OCI-LY3 (cell line): ENCODE measurements around the gene MKLN1.

Source experiments
- CTCF ChIP-seq: fragments of 200-600, 300-600 bp; sonication (generic); IDR thresholded peaks from 2 replicates; pipeline ENCODE4 v1.5.1; 2014; ENCODE audit warnings: antibody characterized with exemption, low read length, low read depth
- EZH2phosphoT487 ChIP-seq: fragments of 200-600 bp; shearing (Covaris generic); IDR thresholded peaks from 2 replicates; pipeline ENCODE4 v1.6.1; 2018; ENCODE audit warnings: antibody characterized with exemption, mixed run types, low read depth

- TF ChIP-seq CTCF = no peak
- no peak for TF ChIP-seq EZH2phosphoT487
Measured at GRCh38 chr7:131501930-131502685, 174.4 kb downstream of the MKLN1 start.
